ENCODE data around the gene MBLAC1. TPM values are rescaled to one million over a fixed set of nuclear protein-coding genes. Genes with fewer than 3 reads are reported as not detected.

The MBLAC1 gene
- total RNA-seq, 4 donors from 2014 or later = 4.4 to 5.6 TPM; not detected in 2

GRCh38 chr7:100095704-100096103 is 31.1 kb upstream of the MBLAC1 start:
- peaks cover 5 to 18% (median 9%) of the 10 kb centered on the region in 4 donors for H3K4me1 ChIP-seq
- in situ Hi-C loops (cut with MboI; ENCODE audit: low pct_ligation_motif_present in 1 of 4, low pct_unique_long_range_greater_than_20kb in 1 of 4, low sequenced_read_pairs in 3 of 4) (no loop called here), intact Hi-C loops (cut with DNase I; ENCODE audit: low total_unique reads) (no loop called here)
- H3K27me3 ChIP-seq = no peaks in the 10 kb centered on the region
- no peak for DNase-seq
- TF ChIP-seq POLR2AphosphoS5 (IDR thresholded peaks at IDR 0.05) (no peak), CTCF (IDR thresholded peaks at IDR 0.05) (no peak), EP300 (IDR thresholded peaks at IDR 0.05; ENCODE audit: low read depth) (no peak), POLR2A (IDR thresholded peaks at IDR 0.05) (no peak)
- H3K4me3 ChIP-seq = no peak overlapping the region
- H3K27ac ChIP-seq = no peak overlapping the region
- WGBS, 2 donors (ENCODE audit: low coverage in 1 of 2) = 92% methylated on average over 17 of the region's 17 CpGs; no CpG with 5 or more reads in 1 of the 2 donors
- H3K36me3 ChIP-seq = peaks cover 0 to 64% (median 26%) of the 10 kb centered on the region in 4 donors
- H3K9me3 ChIP-seq = no peaks in the 10 kb centered on the region

GRCh38 chr7:100098913-100099312 is 27.9 kb upstream of the MBLAC1 start:
- in situ Hi-C loops (cut with MboI; ENCODE audit: low pct_ligation_motif_present in 1 of 4, low pct_unique_long_range_greater_than_20kb in 1 of 4, low sequenced_read_pairs in 3 of 4) = no loop called here
- peak overlapping the region in 1 of 4 donors; percentile 98 for H3K27ac ChIP-seq
- peaks cover 0 to 55% (median 24%) of the 10 kb centered on the region in 4 donors for H3K36me3 ChIP-seq
- intact Hi-C loops (cut with DNase I; ENCODE audit: low total_unique reads) = no loop called here
- DNase-seq = no peak
- TF ChIP-seq CTCF (IDR thresholded peaks at IDR 0.05) (no peak), POLR2A (IDR thresholded peaks at IDR 0.05) (no peak), EP300 (IDR thresholded peaks at IDR 0.05; ENCODE audit: low read depth) (no peak), POLR2AphosphoS5 (IDR thresholded peaks at IDR 0.05) (no peak)
- no peaks in the 10 kb centered on the region for H3K9me3 ChIP-seq
- H3K4me3 ChIP-seq = no peak overlapping the region
- no peaks in the 10 kb centered on the region for H3K27me3 ChIP-seq
- H3K4me1 ChIP-seq = peaks cover 9 to 25% (median 17%) of the 10 kb centered on the region in 4 donors
- 80 to 86% methylated on average over 5 to 10 of the region's 10 CpGs for WGBS, 2 donors (ENCODE audit: low coverage in 1 of 2)

- H3K4me1 ChIP-seq = peaks cover 9 to 25% (median 17%) of the 10 kb centered on the region in 4 donors
- in situ Hi-C loops (cut with MboI; ENCODE audit: low pct_ligation_motif_present in 1 of 4, low pct_unique_long_range_greater_than_20kb in 1 of 4, low sequenced_read_pairs in 3 of 4) (no loop called here), intact Hi-C loops (cut with DNase I; ENCODE audit: low total_unique reads) (no loop called here)
- H3K36me3 ChIP-seq = peaks cover 0 to 53% (median 24%) of the 10 kb centered on the region in 4 donors
- DNase-seq = no peak
- H3K4me3 ChIP-seq = peak overlapping the region in 3 of 4 donors; percentile 72 to 91 (median 74)
- H3K9me3 ChIP-seq = no peaks in the 10 kb centered on the region
- WGBS, 2 donors (ENCODE audit: low coverage in 1 of 2) = 51 to 57% methylated on average over 7 to 12 of the region's 12 CpGs
- no peaks in the 10 kb centered on the region for H3K27me3 ChIP-seq
- TF ChIP-seq CTCF (IDR thresholded peaks at IDR 0.05) = no peak
- H3K27ac ChIP-seq = peak overlapping the region; percentile 92 to 100 (median 97)
Measured at GRCh38 chr7:100099452-100099851, 27.3 kb upstream of the MBLAC1 start.

GRCh38 chr7:100100420-100101015 is 26.2 kb upstream of the MBLAC1 start:
- peak; percentile 95 for DNase-seq
- peaks cover 9 to 25% (median 17%) of the 10 kb centered on the region in 4 donors for H3K4me1 ChIP-seq
- H3K27ac ChIP-seq = peak overlapping the region; percentile 92 to 100 (median 97)
- H3K4me3 ChIP-seq = peak overlapping the region; percentile 72 to 91 (median 76)
- 1% methylated on average over 40 of the region's 61 CpGs; no CpG with 5 or more reads in 1 of the 2 donors for WGBS, 2 donors (ENCODE audit: low coverage in 1 of 2)
- TF ChIP-seq POLR2AphosphoS5 (IDR thresholded peaks at IDR 0.05) (peak; percentile 66 to 90 (median 84)), POLR2A (IDR thresholded peaks at IDR 0.05) (peak; percentile 53), CTCF (IDR thresholded peaks at IDR 0.05) (no peak), EP300 (IDR thresholded peaks at IDR 0.05; ENCODE audit: low read depth) (peak; percentile 45)
- H3K27me3 ChIP-seq = no peaks in the 10 kb centered on the region
- H3K9me3 ChIP-seq = no peaks in the 10 kb centered on the region
- in situ Hi-C loops (cut with MboI; ENCODE audit: low pct_ligation_motif_present in 1 of 4, low pct_unique_long_range_greater_than_20kb in 1 of 4, low sequenced_read_pairs in 3 of 4) (no loop called here), intact Hi-C loops (cut with DNase I; ENCODE audit: low total_unique reads) (no loop called here)
- H3K36me3 ChIP-seq = peaks cover 0 to 48% (median 23%) of the 10 kb centered on the region in 4 donors
